ENCODE measurements around the gene TMEM254.
A peak's percentile ranks its signal among the peaks of the same experiment; 100 is the strongest.
"Not testable (repeated sequence)": the region's sequence is repeated elsewhere in the genome, so short reads cannot be mapped to it uniquely, and the experiment has no call there.

The TMEM254 gene

GRCh38 chr10:80077869-80078447 lies 507 bp upstream of the TMEM254 start:
- DNase-seq, result no peak

- no peak for DNase-seq
These were observed 851 bp downstream of the TMEM254 start for GRCh38 chr10:80079312-80079719.

GRCh38 chr10:80081026-80081425 lies 2.6 kb downstream of the TMEM254 start:
- DNase-seq, result no peak

GRCh38 chr10:80081801-80082750 lies 3.6 kb downstream of the TMEM254 start:
- DNase-seq, result no peak

GRCh38 chr10:80090121-80090520 lies 11.7 kb downstream of the TMEM254 start:
- no peak for DNase-seq

DNA sequence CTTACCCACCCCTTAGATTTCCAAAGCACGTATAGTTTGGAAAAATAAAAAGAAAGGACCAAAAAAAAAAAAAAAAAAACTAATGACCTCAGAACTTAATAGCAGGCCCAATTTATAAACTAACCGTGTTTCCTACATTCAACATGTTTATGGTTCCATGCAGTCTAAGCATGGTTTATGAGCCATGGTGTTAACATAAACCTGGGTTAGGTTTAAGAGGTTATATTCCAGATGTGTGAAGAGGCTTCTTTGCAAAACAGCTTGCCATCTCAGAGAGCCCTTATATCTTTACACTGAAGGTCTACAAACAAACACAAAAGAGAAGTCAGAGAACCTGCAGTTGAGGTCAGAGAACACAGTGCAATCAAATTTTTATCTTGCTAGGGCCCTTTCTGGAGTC lies 15.8 kb downstream of the TMEM254 start:
- DNase-seq, result no peak

GRCh38 chr10:80098272-80098671 lies 19.8 kb downstream of the TMEM254 start:
- not testable (repeated sequence) for DNase-seq

DNA sequence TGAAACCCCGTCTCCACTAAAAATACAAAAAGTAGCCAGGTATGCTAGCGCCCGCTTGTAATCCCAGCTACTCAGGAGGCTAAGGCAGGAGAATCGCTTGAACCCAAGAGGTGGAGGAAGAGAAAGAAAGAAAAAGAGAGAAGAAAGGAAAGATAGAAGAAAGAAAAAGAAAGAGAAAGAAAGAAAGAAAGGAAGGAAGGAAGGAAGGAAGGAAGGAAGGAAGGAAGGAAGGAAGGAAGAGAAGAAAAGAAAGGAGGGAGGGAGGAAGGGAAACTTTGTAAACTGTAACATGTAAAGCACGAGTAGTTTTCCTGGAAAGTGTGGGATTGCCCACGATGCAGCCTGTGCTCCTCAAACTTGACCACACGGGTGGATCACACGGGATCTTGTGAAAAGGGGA lies 20.8 kb downstream of the TMEM254 start:
- DNase-seq, result not testable (repeated sequence)

- no peak for DNase-seq
These were observed 21.7 kb downstream of the TMEM254 start for GRCh38 chr10:80100116-80100515.

- DNase-seq, result no peak
These were observed 22.6 kb downstream of the TMEM254 start for GRCh38 chr10:80100861-80101695.

GRCh38 chr10:80104066-80104926 lies 25.8 kb downstream of the TMEM254 start:
- DNase-seq, result no peak

DNA sequence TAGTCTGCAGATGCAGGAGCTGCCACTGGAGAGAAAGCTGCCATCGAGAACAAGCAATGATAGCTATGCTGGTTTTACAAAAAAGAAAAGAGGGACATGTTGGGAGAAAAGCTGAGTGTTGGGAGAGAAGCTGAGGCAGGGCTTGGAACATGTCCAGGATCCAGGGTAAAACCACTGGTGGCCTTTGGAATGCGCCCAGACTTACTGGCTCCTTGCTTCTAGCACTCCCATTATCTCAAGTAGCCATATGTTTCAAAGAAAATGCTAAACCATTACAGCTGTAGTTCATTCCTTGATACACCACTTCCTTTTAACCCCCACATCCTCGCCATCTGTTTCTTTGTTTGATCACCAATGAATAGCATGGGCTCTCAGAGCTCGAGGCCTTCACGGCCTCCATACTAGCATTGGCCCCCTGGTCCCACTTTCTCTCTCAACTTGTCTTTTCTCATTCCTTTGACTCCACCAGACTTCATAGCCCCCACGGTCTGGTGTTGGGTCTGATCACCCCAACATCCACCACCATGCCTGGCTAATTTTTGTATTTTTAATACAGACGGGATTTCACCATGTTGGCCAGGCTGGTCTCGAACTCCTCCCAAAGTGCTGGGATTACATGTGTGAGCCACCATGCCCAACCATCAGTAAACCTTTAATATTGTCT lies 30.2 kb downstream of the TMEM254 start:
- peak; percentile 15 for DNase-seq

GRCh38 chr10:80110986-80111385 lies 32.5 kb downstream of the TMEM254 start:
- peak; percentile 17 for DNase-seq

- no peak for DNase-seq
These were observed 40.2 kb downstream of the TMEM254 start for GRCh38 chr10:80118669-80119068.

GRCh38 chr10:80122110-80122710 lies 43.7 kb downstream of the TMEM254 start:
- DNase-seq, result no peak

- no peak for DNase-seq
These were observed 44.3 kb downstream of the TMEM254 start for GRCh38 chr10:80122746-80123145.

DNA sequence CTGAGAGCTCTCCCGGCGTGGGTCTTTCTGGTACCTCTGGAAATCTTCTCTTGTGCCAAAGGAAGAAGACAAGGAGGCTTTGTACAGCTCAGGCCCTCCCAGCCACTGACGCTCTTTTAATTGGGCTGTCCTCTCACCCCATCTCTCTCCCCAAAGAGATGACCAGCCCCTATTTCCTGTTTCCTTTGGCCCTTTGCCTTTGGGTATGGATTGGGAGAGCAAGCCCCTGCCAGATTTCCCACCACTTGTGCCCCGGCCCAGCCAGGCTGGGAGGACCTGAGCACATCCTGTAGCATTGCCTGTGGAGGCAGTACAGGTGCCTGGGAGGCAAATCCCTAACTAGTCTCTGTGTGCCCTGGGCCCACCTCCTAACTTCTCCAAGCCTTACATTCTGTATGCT lies 48.4 kb downstream of the TMEM254 start:
- no peak for DNase-seq

DNA sequence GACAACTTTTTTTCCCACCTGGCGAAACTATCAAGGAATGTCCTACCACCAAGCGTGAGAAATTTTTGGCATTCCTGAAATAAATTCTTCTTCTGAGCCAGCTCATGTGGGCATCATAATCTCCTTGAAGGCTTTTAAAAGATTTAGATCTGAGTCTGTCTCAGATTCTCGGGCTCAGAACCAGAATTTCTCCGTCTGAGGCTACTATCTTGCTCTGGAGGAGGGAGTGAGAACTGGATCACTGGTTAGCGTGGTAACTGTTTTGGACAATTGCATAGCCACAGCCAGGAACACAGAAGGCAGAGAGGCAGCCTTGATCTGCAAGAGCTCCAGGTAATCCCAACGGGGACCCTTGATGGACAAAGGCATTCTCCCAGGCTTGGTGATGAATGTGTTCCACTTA lies 53.0 kb downstream of the TMEM254 start:
- no peak for DNase-seq

DNA sequence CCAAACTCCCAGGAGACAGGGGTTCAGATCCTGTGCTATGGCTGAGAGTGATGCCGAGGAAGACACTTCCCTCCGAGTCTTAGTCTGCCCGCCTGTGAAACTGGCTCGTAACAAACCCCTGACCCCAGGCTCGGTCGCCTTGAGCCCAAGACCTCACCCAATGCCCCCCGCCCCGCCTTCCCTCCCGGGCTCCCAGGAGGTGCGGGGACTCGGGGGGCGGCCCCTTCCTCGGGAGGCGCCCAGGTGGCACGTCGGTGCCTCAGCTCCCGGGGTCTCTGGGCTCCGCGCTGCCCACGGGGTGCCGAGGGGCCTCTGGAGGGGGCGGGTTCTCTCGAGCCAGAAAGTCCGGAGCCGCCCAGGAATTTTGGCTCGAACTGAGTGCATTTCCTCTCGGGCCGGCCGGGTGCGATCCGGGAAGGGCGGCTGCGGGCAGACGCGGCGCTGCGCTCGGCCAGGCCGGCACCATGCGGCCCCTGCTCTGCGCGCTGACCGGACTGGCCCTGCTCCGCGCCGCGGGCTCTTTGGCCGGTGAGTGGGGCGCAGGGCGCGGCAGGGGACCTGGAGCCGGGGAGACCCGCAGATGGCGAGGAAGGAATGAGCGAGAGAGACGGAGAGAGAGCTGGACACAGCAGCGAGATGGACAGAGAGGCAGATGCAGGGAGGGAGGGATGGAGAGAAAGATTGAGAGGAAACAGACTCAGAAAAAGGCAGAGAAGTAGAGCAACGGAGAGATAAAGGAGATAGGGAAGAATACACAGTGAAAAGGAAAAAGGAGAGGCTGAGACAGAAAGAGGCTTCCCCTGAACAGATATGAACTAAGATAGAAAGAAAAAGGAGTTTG lies 54.1 kb downstream of the TMEM254 start, which contains the start of gene PLAC9:
PLAC9 (plus strand) TSS at position 432 of the 841 bp plus-strand sequence; CDS start at position 465, 33 bp downstream.
- no peak for DNase-seq

GRCh38 chr10:80133206-80133605 lies 54.7 kb downstream of the TMEM254 start:
- DNase-seq, result no peak
